ENCODE data around the gene TRAPPC1.

TRAPPC1 gene

DNA sequence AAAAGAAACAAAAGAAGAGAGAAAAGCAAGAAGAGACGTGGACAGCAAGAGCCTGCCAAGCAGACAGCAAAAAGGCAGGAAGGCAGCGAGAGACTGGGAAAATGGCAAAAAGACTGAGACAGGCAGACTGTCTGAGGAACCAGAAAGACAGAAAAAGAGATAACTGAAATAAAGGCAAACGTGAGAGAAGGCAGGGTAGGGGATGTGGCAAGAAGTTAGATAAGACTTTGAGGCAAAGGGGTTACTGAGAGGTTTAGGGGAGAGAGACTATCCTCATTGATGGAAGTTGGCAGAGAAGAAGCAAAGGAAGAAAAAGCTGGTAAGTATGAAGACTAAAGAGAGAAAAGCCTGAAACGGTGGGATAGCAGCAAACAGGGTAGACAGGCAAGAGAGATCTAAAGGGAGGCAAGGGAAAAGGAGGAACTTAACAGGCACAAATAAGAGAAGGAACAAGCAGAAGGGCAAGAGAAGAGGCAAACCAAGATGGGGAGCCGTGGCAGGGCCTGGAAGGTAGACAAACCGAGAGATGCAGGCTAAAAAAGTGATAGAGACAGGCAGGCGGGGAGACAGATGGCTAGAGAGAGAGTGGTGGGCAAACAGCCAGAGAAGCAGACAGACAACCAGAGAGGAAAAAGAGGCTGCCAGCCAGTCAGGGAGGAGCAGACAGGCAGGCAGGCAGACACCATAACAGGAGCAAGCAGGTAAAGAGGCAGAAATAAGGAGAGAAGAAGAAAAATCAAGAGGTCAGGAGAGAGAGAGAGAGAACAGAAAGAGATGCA, 50.3 kb downstream of the TRAPPC1 start:
- Histone ChIP-seq H3K9ac (ENCODE audit: low read length) (no peak overlapping the region), H3K4me3 (ENCODE audit: low read length) (no peak overlapping the region), H3K9me3 (ENCODE audit: control insufficient read depth, low read length) (no peaks in the 10 kb centered on the region), H3K36me3 (ENCODE audit: control insufficient read depth, insufficient read depth, low read length) (no peaks in the 10 kb centered on the region), H3K4me1 (ENCODE audit: control insufficient read depth, insufficient read depth, low read length) (peaks cover 13% of the 10 kb centered on the region), H3K27me3 (ENCODE audit: control insufficient read depth, insufficient read depth, low read length) (no peaks in the 10 kb centered on the region)
